ENCODE measurements around the gene PPA1.

DNA sequence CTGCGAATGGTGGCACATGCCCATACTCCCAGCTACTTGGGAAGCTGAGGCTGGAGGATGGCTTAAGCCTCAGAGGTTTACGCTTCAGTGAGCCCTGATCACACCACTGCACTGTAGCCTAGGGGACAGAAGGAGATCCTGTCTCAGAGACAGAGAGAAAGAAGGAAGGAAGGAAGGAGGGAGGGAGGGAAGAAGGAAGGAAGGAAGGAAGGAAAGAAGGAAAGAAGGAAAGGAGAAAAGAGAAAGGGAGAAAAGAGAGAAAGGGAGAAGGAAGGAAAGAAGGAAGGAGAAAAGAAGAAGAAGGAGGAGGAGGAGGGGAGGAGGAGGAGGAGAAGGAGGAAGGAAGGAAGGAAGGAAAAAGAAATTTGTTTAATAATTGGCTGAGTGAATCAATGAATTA is 49.9 kb downstream of the PPA1 start:
- TF ChIP-seq, protein P1, sequence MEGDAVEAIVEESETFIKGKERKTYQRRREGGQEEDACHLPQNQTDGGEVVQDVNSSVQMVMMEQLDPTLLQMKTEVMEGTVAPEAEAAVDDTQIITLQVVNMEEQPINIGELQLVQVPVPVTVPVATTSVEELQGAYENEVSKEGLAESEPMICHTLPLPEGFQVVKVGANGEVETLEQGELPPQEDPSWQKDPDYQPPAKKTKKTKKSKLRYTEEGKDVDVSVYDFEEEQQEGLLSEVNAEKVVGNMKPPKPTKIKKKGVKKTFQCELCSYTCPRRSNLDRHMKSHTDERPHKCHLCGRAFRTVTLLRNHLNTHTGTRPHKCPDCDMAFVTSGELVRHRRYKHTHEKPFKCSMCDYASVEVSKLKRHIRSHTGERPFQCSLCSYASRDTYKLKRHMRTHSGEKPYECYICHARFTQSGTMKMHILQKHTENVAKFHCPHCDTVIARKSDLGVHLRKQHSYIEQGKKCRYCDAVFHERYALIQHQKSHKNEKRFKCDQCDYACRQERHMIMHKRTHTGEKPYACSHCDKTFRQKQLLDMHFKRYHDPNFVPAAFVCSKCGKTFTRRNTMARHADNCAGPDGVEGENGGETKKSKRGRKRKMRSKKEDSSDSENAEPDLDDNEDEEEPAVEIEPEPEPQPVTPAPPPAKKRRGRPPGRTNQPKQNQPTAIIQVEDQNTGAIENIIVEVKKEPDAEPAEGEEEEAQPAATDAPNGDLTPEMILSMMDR (conservative IDR thresholded peaks at IDR 0.05; ENCODE audit: low read depth, low read length): no peak
- TF ChIP-seq MAZ (IDR thresholded peaks at IDR 0.05; ENCODE audit: borderline replicate concordance, low read depth, low read length) (no peak), POLR2A (IDR thresholded peaks at IDR 0.05; ENCODE audit: low read depth, low read length) (no peak), RCOR1 (IDR thresholded peaks at IDR 0.05; ENCODE audit: insufficient replicate concordance, low read length) (no peak), CEBPB (IDR thresholded peaks at IDR 0.05; ENCODE audit: low read depth, low read length) (no peak), BHLHE40 (IDR thresholded peaks at IDR 0.05; ENCODE audit: low read depth, low read length) (no peak), SMC3 (IDR thresholded peaks at IDR 0.05; ENCODE audit: low read depth, low read length) (no peak), FOS (IDR thresholded peaks at IDR 0.05; ENCODE audit: low read depth, low read length) (no peak)
- TF ChIP-seq, protein P2, sequence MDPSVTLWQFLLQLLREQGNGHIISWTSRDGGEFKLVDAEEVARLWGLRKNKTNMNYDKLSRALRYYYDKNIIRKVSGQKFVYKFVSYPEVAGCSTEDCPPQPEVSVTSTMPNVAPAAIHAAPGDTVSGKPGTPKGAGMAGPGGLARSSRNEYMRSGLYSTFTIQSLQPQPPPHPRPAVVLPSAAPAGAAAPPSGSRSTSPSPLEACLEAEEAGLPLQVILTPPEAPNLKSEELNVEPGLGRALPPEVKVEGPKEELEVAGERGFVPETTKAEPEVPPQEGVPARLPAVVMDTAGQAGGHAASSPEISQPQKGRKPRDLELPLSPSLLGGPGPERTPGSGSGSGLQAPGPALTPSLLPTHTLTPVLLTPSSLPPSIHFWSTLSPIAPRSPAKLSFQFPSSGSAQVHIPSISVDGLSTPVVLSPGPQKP (IDR thresholded peaks at IDR 0.05; ENCODE audit: borderline replicate concordance, low read depth, low read length): no peak

Data from IMR-90 (cell line).